ENCODE data around the gene RAN.
"Not testable (repeated sequence)": the region's sequence is repeated elsewhere in the genome, so short reads cannot be mapped to it uniquely, and the experiment has no call there.

GRCh38 chr12:130887190-130887589 lies 15.3 kb downstream of the RAN start:
- not testable (repeated sequence) for TF ChIP-seq POLR2A, CTCF, EP300 (IDR thresholded peaks at IDR 0.05)
